ENCODE data around the gene MPDZ.

GRCh38 chr9:13088720-13089427, 190.6 kb downstream of the MPDZ start:
- TF ChIP-seq CTCF (IDR thresholded peaks at IDR 0.05) (peak; percentile 89), JUNB (IDR thresholded peaks at IDR 0.05) (no peak), NR3C1 (IDR thresholded peaks at IDR 0.05) (no peak), BHLHE40 (IDR thresholded peaks at IDR 0.05; ENCODE audit: low read depth, low read length) (no peak), POLR2A (IDR thresholded peaks at IDR 0.05; ENCODE audit: low read length) (no peak), NPAS2 (CRISPR knock-in tag; IDR thresholded peaks at IDR 0.05; ENCODE audit: borderline replicate concordance) (no peak), CHD2 (IDR thresholded peaks at IDR 0.05; ENCODE audit: low read length, partially characterized antibody) (no peak), CEBPB (IDR thresholded peaks at IDR 0.05) (no peak), KDM1A (IDR thresholded peaks at IDR 0.05; ENCODE audit: low read depth) (no peak), USF2 (IDR thresholded peaks at IDR 0.05) (no peak)

Data from A549 (cell line).